GM12865 (cell line): ENCODE results near the gene OOSP1.

Source experiments
- DNase-seq: peaks from one replicate; pipeline ENCODE4 v3.0.0; 2010; ENCODE audit warnings: low read depth
- H3K4me3 ChIP-seq: 2 replicates; pipeline ENCODE4 v1.5.1; 2011; ENCODE audit warnings: mild to moderate bottlenecking, low read depth, low read length, control low read depth
- CTCF ChIP-seq: IDR thresholded peaks from 2 replicates; pipeline ENCODE4 v1.5.1; 2011; ENCODE audit warnings: low read length, control low read depth, low read depth, inconsistent platforms; ENCODE audit not compliant: insufficient read depth; ENCODE audit errors: missing control alignments

OOSP1 gene

GRCh38 chr11:59957094-59957493, 18.9 kb downstream of the OOSP1 start:
- no peak overlapping the region for H3K4me3 ChIP-seq
- no peak for TF ChIP-seq CTCF
- no peak for DNase-seq

- no peak for TF ChIP-seq CTCF
- DNase-seq = no peak
- H3K4me3 ChIP-seq = no peak overlapping the region
Observed at GRCh38 chr11:59960502-59961381, 22.5 kb downstream of the OOSP1 start.

GRCh38 chr11:59962107-59962482, 23.9 kb downstream of the OOSP1 start:
- DNase-seq = no peak
- TF ChIP-seq CTCF = no peak
- no peak overlapping the region for H3K4me3 ChIP-seq

- no peak for TF ChIP-seq CTCF
- DNase-seq = no peak
- H3K4me3 ChIP-seq = no peak within 1 kb of the TSS
Observed at GRCh38 chr11:59963733-59964132, 25.5 kb downstream of the OOSP1 start, which contains the start of gene OOSP4A. TSS of gene OOSP4A (plus strand) at chr11:59964033. CDS start at chr11:59964033, 0 bp downstream.

GRCh38 chr11:59965424-59965823, 27.2 kb downstream of the OOSP1 start:
- H3K4me3 ChIP-seq = no peak overlapping the region
- no peak for TF ChIP-seq CTCF
- DNase-seq = no peak

- no peak for TF ChIP-seq CTCF
- no peak for DNase-seq
- H3K4me3 ChIP-seq = no peak overlapping the region
Observed at GRCh38 chr11:59966201-59966600, 28.0 kb downstream of the OOSP1 start.
